NT2/D1 (cell line): ENCODE results near the gene TYMP.

Experiments
- SUZ12 ChIP-seq: IDR thresholded peaks from 2 replicates; pipeline ENCODE4 v1.6.1; 2011; ENCODE audit not compliant: insufficient read length, insufficient read depth; ENCODE audit errors: extremely low read depth
- YY1 ChIP-seq: IDR thresholded peaks from 2 replicates; pipeline ENCODE4 v1.6.1; 2011; ENCODE audit not compliant: insufficient read length, insufficient read depth
- ZNF274 ChIP-seq: IDR thresholded peaks from 2 replicates; pipeline ENCODE4 v1.6.1; 2011; ENCODE audit warnings: mild to moderate bottlenecking, low read depth, low read length

DNA sequence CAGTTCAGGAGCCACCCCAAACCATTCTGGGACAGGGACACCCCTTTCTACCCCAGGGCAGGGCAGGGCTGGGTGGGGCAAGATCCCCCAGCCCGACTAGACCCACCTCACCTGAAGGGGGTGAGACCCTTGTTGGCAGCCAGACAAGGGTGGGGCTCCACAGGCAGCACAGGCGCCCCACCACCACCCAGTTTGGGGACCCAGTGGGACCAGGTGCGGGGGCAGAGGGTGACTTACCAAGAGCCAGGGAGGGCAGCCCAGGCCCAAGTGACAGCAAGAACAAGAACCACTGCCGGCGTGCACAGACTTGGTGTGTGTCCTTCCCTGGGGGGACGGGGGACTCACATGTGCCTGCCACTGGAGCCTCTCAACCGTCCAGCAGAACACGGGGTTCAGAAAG is 46.3 kb downstream of the TYMP start:
- TF ChIP-seq ZNF274 (no peak), SUZ12 (no peak), YY1 (no peak)
